SK-N-SH treated with all-trans-retinoic acid at 6 μM for 48 hours (cell line): ENCODE data around the gene GON4L.

Experiments used
- ATAC-seq: fragments of 200-7000 bp; cut with Tn5 transposase; 3 replicates; pipeline ENCODE4 v1.9.1; 2020; ENCODE audit warnings: mild to moderate bottlenecking, moderate library complexity
- BACH2 ChIP-seq: fragments of 250-450 bp; sonication (Bioruptor Pico); IDR thresholded peaks from 2 replicates; pipeline ENCODE4 v1.9.0; 2021; ENCODE audit warnings: mild to moderate bottlenecking, borderline replicate concordance
- CSDC2 ChIP-seq: fragments of 250-450 bp; sonication (Bioruptor Pico); IDR thresholded peaks from 2 replicates; pipeline ENCODE4 v1.5.0; 2020; ENCODE audit warnings: mild to moderate bottlenecking, moderate library complexity
- CSRNP3 ChIP-seq: fragments of 250-450 bp; sonication (Bioruptor Pico); IDR thresholded peaks from 2 replicates; pipeline ENCODE4 v1.5.1; 2021; ENCODE audit warnings: mild to moderate bottlenecking, moderate library complexity
- ESRRG ChIP-seq: fragments of 250-450 bp; sonication (Bioruptor Pico); IDR thresholded peaks from 2 replicates; pipeline ENCODE4 v1.6.1; 2021; ENCODE audit warnings: mild to moderate bottlenecking
- GLIS3 ChIP-seq: fragments of 250-450 bp; sonication (Bioruptor Pico); IDR thresholded peaks from 2 replicates; pipeline ENCODE4 v1.5.0; 2020; ENCODE audit warnings: mild to moderate bottlenecking, moderate library complexity
- OSR1 ChIP-seq: fragments of 250-450 bp; sonication (Bioruptor Pico); IDR thresholded peaks from 2 replicates; pipeline ENCODE4 v1.8.0; 2022; ENCODE audit warnings: moderate library complexity, mild to moderate bottlenecking, inconsistent platforms
- PATZ1 ChIP-seq: fragments of 250-450 bp; sonication (Bioruptor Pico); IDR thresholded peaks from 2 replicates; pipeline ENCODE4 v1.8.0; 2020; ENCODE audit warnings: mild to moderate bottlenecking, moderate library complexity, borderline replicate concordance
- POU6F1 ChIP-seq: fragments of 250-450 bp; sonication (Bioruptor Pico); IDR thresholded peaks from 2 replicates; pipeline ENCODE4 v1.8.0; 2021; ENCODE audit warnings: low read depth, mild to moderate bottlenecking, moderate library complexity, borderline replicate concordance
- PPARA ChIP-seq: fragments of 250-450 bp; sonication (Bioruptor Pico); IDR thresholded peaks from 2 replicates; pipeline ENCODE4 v1.5.0; 2020; ENCODE audit warnings: mild to moderate bottlenecking, borderline replicate concordance
- SNAI2 ChIP-seq: fragments of 250-450 bp; sonication (Bioruptor Pico); IDR thresholded peaks from 2 replicates; pipeline ENCODE4 v1.5.0; 2020; ENCODE audit warnings: mild to moderate bottlenecking, moderate library complexity
- TOX ChIP-seq: fragments of 250-450 bp; sonication (Bioruptor Pico); IDR thresholded peaks from 2 replicates; pipeline ENCODE4 v1.8.0; 2021; ENCODE audit warnings: mild to moderate bottlenecking, moderate library complexity, borderline replicate concordance
- TSHZ2 ChIP-seq: fragments of 250-450 bp; sonication (Bioruptor Pico); IDR thresholded peaks from 2 replicates; pipeline ENCODE4 v1.5.0; 2020; ENCODE audit warnings: mild to moderate bottlenecking, moderate library complexity
- ZC3H10 ChIP-seq: fragments of 250-450 bp; sonication (Bioruptor Pico); IDR thresholded peaks from 2 replicates; pipeline ENCODE4 v1.5.1; 2021; ENCODE audit warnings: mild to moderate bottlenecking, moderate library complexity
- ZFP3 ChIP-seq: fragments of 250-450 bp; sonication (Bioruptor Pico); IDR thresholded peaks from 2 replicates; pipeline ENCODE4 v1.5.0; 2020; ENCODE audit warnings: mild to moderate bottlenecking, moderate library complexity
- ZFP30 ChIP-seq: fragments of 450-650 bp; formaldehyde crosslinking; IDR thresholded peaks from 2 replicates; pipeline ENCODE4 v1.5.0; 2022; ENCODE audit warnings: mild to moderate bottlenecking, moderate library complexity
- ZNF565 ChIP-seq: fragments of 450-650 bp; formaldehyde crosslinking; conservative IDR thresholded peaks from 2 replicates; pipeline ENCODE4 v1.5.0; 2020; ENCODE audit warnings: low read depth, mild to moderate bottlenecking, moderate library complexity
- ZNF70 ChIP-seq: fragments of 450-650 bp; formaldehyde crosslinking; IDR thresholded peaks from 2 replicates; pipeline ENCODE4 v1.5.0; 2020; ENCODE audit warnings: mild to moderate bottlenecking, moderate library complexity
- ZNF8 ChIP-seq: fragments of 450-650 bp; formaldehyde crosslinking; IDR thresholded peaks from 2 replicates; pipeline ENCODE4 v1.5.0; 2020; ENCODE audit warnings: mild to moderate bottlenecking, moderate library complexity

Gene GON4L

GRCh38 chr1:155856975-155857930, at the start of gene GON4L:
GON4L (minus strand) TSS chr1:155857214; CDS start chr1:155853780, 3,434 bp downstream.
- TF ChIP-seq SNAI2: no peak
- no peak for TF ChIP-seq ESRRG (CRISPR knock-in tag)
- TF ChIP-seq OSR1: no peak
- no peak for TF ChIP-seq TSHZ2 (CRISPR knock-in tag)
- no peak for TF ChIP-seq ZNF70 (CRISPR knock-in tag)
- TF ChIP-seq POU6F1: peak; percentile 64; the same call in 1 of the 2 replicates
- peak; percentile 70 for ATAC-seq

GRCh38 chr1:155904261-155904660, 47.2 kb upstream of the GON4L start:
- ATAC-seq: no peak
- TF ChIP-seq ESRRG (CRISPR knock-in tag) (no peak), ZFP30 (CRISPR knock-in tag) (no peak), OSR1 (no peak), PATZ1 (no peak)

GRCh38 chr1:155900161-155900560, 43.1 kb upstream of the GON4L start:
- no peak for TF ChIP-seq ZNF565 (CRISPR knock-in tag)
- no peak for TF ChIP-seq ESRRG (CRISPR knock-in tag)
- TF ChIP-seq ZFP3: no peak
- TF ChIP-seq CSDC2 (CRISPR knock-in tag): no peak
- TF ChIP-seq BACH2 (CRISPR knock-in tag): no peak
- TF ChIP-seq POU6F1: no peak
- TF ChIP-seq PATZ1: no peak
- no peak for TF ChIP-seq GLIS3 (CRISPR knock-in tag)
- TF ChIP-seq TOX (CRISPR knock-in tag): no peak
- no peak for TF ChIP-seq ZNF8
- TF ChIP-seq TSHZ2 (CRISPR knock-in tag): no peak
- TF ChIP-seq ZC3H10 (CRISPR knock-in tag): no peak
- no peak for TF ChIP-seq PPARA
- TF ChIP-seq CSRNP3 (CRISPR knock-in tag): no peak
- TF ChIP-seq, all 23 proteins: peak for 0
- ATAC-seq: no peak
